Osteoblast (primary cell): ENCODE measurements around the gene PTGER4. TPM values are rescaled to one million over a fixed set of nuclear protein-coding genes. Genes with fewer than 3 reads are reported as not detected.

ENCODE experiments used
- DNase-seq: peaks from one replicate; pipeline ENCODE4 v3.0.0; 2011; ENCODE audit warnings: low spot score, mixed read lengths; ENCODE audit not compliant: insufficient read length; ENCODE audit errors: missing footprints
- H2AFZ ChIP-seq: 2 replicates; pipeline ENCODE4 v1.6.0; 2011; ENCODE audit warnings: mild to moderate bottlenecking, low read length
- H3K27ac ChIP-seq: 2 replicates; pipeline ENCODE4 v1.5.1; 2011; ENCODE audit warnings: mild to moderate bottlenecking, low read depth, low read length, moderate library complexity
- H3K27me3 ChIP-seq: 2 replicates; pipeline ENCODE4 v1.6.0; 2012; ENCODE audit warnings: mild to moderate bottlenecking, control low read depth, inconsistent platforms, low read length, moderate library complexity; ENCODE audit not compliant: insufficient read depth
- H3K36me3 ChIP-seq: 2 replicates; pipeline ENCODE4 v1.5.1; 2011; ENCODE audit warnings: mild to moderate bottlenecking, low read length, control low read depth, moderate library complexity; ENCODE audit not compliant: insufficient read depth
- H3K4me1 ChIP-seq: 2 replicates; pipeline ENCODE4 v1.5.1; 2011; ENCODE audit warnings: mild to moderate bottlenecking, low read length, control low read depth, moderate library complexity; ENCODE audit not compliant: insufficient read depth
- H3K4me2 ChIP-seq: 2 replicates; pipeline ENCODE4 v1.6.0; 2011; ENCODE audit warnings: mild to moderate bottlenecking, low read length; ENCODE audit not compliant: insufficient read depth
- H3K4me3 ChIP-seq: fragments of 200-600 bp; sonication (generic); 3 replicates; pipeline ENCODE4 v1.5.1; 2012; ENCODE audit warnings: mild to moderate bottlenecking, low read length, inconsistent platforms; ENCODE audit not compliant: insufficient read depth
- H3K79me2 ChIP-seq: 2 replicates; pipeline ENCODE4 v1.6.0; 2012; ENCODE audit warnings: mild to moderate bottlenecking, low read length, control low read depth, inconsistent platforms; ENCODE audit not compliant: insufficient read depth
- H3K9me3 ChIP-seq: 2 replicates; pipeline ENCODE4 v1.5.1; 2011; ENCODE audit warnings: low read depth, low read length, control low read depth
- H4K20me1 ChIP-seq: 2 replicates; pipeline ENCODE4 v1.6.0; 2012; ENCODE audit warnings: mild to moderate bottlenecking, low read length, control low read depth; ENCODE audit not compliant: insufficient read depth
- total RNA-seq: library from RNA; depleted of rRNA; stranded (reverse); fragments of >200 nt; gene quantifications from 2 replicates; pipeline ENCODE4 v1.2.3, GENCODE V29; 2012
- TF ChIP-seq, protein P1 (sequence below): IDR thresholded peaks from 2 replicates; pipeline ENCODE4 v1.5.1; 2011; ENCODE audit warnings: mild to moderate bottlenecking, low read depth, low read length, moderate library complexity; ENCODE audit errors: extremely low read depth

Gene PTGER4
- total RNA-seq, 1 donor, result 15.2 TPM

DNA sequence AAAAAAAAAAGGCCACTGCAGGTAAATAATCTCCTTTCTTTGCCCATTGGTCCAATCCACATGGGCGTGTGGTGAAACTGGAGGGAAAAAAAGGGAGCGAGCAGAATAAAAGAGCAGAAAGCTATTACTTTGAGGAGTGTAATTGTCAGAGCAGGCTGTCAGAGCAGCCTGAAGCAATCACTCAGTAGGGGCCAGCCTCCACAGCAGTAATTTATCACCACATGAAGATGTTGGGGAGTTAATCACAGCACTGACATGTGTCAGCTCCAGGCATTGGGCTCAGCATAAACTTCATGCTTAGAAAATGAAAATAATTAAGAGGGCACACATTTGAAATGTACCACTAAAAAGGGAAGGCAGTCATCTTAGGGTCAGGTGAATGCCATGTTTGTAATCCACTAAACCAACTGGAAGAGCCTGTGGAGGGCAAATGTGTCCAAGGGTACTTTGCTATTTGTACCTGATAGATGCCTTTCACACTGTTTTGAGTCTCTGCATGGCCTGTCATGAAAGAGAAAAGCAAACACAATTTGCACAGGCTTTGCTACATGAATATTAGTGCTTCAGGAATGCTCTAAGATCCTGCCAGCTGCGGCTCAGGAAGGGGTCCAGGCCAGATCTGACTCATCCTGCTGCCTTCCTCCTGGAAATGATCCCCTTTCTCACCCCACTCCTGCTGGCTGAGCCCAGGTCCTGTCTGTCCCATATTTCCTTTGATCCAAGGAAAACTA, 2.9 kb upstream of the PTGER4 start:
- Histone ChIP-seq H3K36me3 (no peaks in the 10 kb centered on the region), H3K27me3 (no peaks in the 10 kb centered on the region), H2AFZ (no peak overlapping the region), H3K9me3 (no peaks in the 10 kb centered on the region), H4K20me1 (no peaks in the 10 kb centered on the region), H3K4me1 (peaks cover 50% of the 10 kb centered on the region), H3K4me3 (peak overlapping the region; percentile 1), H3K27ac (peak overlapping the region; percentile 71), H3K79me2 (peaks cover 20% of the 10 kb centered on the region), H3K4me2 (peak overlapping the region; percentile 96)
- TF ChIP-seq, protein P1, sequence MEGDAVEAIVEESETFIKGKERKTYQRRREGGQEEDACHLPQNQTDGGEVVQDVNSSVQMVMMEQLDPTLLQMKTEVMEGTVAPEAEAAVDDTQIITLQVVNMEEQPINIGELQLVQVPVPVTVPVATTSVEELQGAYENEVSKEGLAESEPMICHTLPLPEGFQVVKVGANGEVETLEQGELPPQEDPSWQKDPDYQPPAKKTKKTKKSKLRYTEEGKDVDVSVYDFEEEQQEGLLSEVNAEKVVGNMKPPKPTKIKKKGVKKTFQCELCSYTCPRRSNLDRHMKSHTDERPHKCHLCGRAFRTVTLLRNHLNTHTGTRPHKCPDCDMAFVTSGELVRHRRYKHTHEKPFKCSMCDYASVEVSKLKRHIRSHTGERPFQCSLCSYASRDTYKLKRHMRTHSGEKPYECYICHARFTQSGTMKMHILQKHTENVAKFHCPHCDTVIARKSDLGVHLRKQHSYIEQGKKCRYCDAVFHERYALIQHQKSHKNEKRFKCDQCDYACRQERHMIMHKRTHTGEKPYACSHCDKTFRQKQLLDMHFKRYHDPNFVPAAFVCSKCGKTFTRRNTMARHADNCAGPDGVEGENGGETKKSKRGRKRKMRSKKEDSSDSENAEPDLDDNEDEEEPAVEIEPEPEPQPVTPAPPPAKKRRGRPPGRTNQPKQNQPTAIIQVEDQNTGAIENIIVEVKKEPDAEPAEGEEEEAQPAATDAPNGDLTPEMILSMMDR, result no peak
- peak; percentile 89 for DNase-seq

DNA sequence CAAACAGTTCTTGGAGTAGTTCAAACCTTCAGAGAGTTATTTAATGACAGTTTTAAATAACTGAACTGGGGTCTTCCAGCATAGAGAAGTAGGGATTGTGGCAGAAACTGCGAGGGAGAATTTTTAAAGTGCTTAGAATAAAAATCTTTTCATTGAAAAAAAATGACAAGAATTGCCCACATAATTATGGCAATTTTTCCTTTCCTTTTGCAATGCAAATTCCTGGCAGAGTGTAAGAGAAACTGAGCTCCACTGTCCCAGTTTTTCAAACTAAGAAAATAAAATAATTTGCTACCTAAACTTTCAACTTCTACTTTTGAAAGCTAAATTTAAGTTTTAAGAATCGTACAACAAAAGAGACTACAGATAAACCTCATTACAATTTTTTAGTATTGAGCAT, 2.3 kb upstream of the PTGER4 start:
- no peak for DNase-seq
- TF ChIP-seq, protein P1, result no peak

DNA sequence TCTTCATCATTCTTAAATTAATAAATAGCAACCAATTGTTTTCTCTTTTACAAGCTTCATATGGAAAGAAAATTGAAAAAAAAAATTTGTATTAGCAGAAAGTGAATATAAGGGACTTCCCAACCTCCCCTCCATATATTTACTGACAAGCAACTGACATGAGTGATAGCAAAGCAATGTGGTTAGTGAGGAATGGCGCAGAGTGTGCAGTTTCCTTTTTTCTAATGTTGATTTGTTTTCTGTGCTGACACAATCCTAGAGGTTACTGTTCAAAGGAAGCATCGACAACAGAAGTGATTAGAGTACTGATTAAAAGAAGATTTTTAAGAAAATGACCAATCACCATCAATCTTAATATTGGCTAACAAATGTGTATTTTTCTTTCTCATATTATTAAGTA, 1.7 kb upstream of the PTGER4 start:
- Histone ChIP-seq H3K4me1 (peaks cover 56% of the 10 kb centered on the region), H3K4me3 (no peak overlapping the region), H3K9me3 (no peaks in the 10 kb centered on the region), H2AFZ (no peak overlapping the region), H4K20me1 (no peaks in the 10 kb centered on the region), H3K36me3 (no peaks in the 10 kb centered on the region), H3K4me2 (peak overlapping the region; percentile 96), H3K27ac (peak overlapping the region; percentile 77), H3K27me3 (no peaks in the 10 kb centered on the region), H3K79me2 (peaks cover 33% of the 10 kb centered on the region)
- no peak for DNase-seq
- TF ChIP-seq, protein P1, result no peak

More for the DNA sequence above, 2.3 kb upstream of the PTGER4 start:
- Histone ChIP-seq H3K9me3 (no peaks in the 10 kb centered on the region), H3K27ac (peak overlapping the region; percentile 71), H4K20me1 (no peaks in the 10 kb centered on the region), H3K79me2 (peaks cover 27% of the 10 kb centered on the region), H3K4me1 (peaks cover 51% of the 10 kb centered on the region), H2AFZ (no peak overlapping the region), H3K36me3 (no peaks in the 10 kb centered on the region), H3K4me3 (peak overlapping the region; percentile 1), H3K27me3 (no peaks in the 10 kb centered on the region), H3K4me2 (peak overlapping the region; percentile 96)

DNA sequence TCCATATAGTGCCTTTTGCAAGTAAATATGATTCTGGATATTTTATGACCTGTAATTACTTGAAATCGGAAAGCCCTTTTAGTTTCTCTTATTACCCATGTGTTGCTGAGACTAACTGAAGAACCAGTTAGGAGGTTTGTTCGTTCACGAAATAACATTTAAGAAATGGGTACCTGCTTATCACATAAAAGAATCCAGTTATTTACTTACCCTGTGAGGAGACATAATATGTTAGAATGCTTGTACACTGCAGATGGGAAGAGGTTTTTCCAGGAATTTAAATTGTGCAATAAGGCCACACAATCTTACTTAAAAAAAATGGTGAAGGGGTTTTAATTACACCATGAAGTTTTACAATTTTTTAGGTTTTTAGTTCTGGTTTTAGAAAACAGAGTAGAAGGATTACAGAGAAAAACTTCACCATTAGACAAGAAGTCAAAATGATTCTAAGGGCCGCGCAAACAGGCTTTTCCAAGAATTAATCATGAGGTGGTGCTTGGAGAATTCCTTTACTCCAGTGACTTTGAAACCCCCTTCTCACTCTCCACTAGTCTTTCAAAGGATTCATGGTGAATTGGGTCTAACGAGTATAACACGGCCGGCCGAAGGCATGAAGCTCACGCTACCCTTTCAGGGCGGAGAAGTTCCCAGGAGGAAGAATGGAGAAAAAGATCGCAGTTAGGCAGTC, 1.1 kb upstream of the PTGER4 start:
- H3K36me3 ChIP-seq, result no peaks in the 10 kb centered on the region
- no peaks in the 10 kb centered on the region for H3K27me3 ChIP-seq
- H3K79me2 ChIP-seq, result peaks cover 39% of the 10 kb centered on the region
- H2AFZ ChIP-seq, result peak overlapping the region; percentile 92
- no peaks in the 10 kb centered on the region for H3K9me3 ChIP-seq
- H3K27ac ChIP-seq, result peak overlapping the region; percentile 77
- H3K4me2 ChIP-seq, result peak overlapping the region; percentile 96
- H3K4me3 ChIP-seq, result peak overlapping the region; percentile 81
- no peaks in the 10 kb centered on the region for H4K20me1 ChIP-seq
- peaks cover 56% of the 10 kb centered on the region for H3K4me1 ChIP-seq
- peak; percentile 49 for DNase-seq
- TF ChIP-seq, protein P1, result no peak
